ENCODE results near the gene VWA3A. TPM values are rescaled to one million over a fixed set of nuclear protein-coding genes. Genes with fewer than 3 reads are reported as not detected.

VWA3A gene
- total RNA-seq, 3 donors from 2014 or later (not counting 1 experiment from before 2014, with no cell fraction given) = 0.28 to 0.39 (median 0.35) TPM

DNA sequence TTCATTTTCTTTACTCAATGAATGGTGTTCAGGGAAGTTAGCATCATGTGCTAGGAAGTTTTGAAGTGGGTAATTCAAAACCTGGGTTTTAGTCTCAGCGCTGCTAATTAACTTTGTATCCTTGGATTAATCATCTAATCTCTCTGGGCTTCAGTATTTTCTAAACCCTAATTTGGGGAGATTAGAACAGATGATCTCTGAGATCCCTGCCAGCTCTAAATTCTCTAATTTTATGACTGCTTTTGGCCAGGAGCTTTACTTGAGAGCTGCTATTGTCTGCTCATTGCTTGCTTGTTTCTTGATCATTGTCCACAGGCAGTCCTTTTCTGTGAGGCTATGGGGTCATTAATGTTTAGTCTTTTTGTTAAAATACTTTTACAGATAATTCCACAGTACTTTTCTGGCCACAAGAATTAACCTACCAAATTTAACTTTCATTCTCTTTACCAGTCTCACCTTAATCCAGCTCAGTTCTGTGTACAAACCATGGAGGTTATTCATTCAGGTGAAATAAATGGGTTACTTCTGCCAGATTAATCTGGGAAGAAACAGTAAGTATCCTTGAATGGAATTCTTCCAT lies 28.4 kb upstream of the VWA3A start:
- Histone ChIP-seq H3K27me3 (ENCODE audit: control insufficient read depth, insufficient read depth, low read length) (no peaks in the 10 kb centered on the region), H3K4me3 (ENCODE audit: low read length) (no peak overlapping the region), H3K36me3 (ENCODE audit: control insufficient read depth, insufficient read depth, low read length) (peaks cover 2% of the 10 kb centered on the region), H3K9me3 (ENCODE audit: control insufficient read depth, insufficient read depth, low read length) (peaks cover 2% of the 10 kb centered on the region), H3K4me1 (ENCODE audit: control insufficient read depth, insufficient read depth, low read length) (no peaks in the 10 kb centered on the region), H3K27ac (ENCODE audit: low read length) (no peak overlapping the region)
- intact Hi-C loops (cut with micrococcal nuclease) = no loop called here
- no peak overlapping the region for H3K4me3 Mint-ChIP-seq
- WGBS (ENCODE audit: insufficient coverage) = 100% methylated on average over 1 of the region's 1 CpG
- peaks cover 5 to 7% of the 10 kb centered on the region in 2 donors for H3K4me1 Mint-ChIP-seq
- no peaks in the 10 kb centered on the region for H3K27me3 Mint-ChIP-seq (ENCODE audit: low read depth in 2 of 2)
- H3K9me3 Mint-ChIP-seq = no peaks in the 10 kb centered on the region
- no peaks in the 10 kb centered on the region for H3K36me3 Mint-ChIP-seq
- no peak overlapping the region for H3K27ac Mint-ChIP-seq
- DNase-seq (no peak), ATAC-seq (no peak)
- TF ChIP-seq, protein P1, sequence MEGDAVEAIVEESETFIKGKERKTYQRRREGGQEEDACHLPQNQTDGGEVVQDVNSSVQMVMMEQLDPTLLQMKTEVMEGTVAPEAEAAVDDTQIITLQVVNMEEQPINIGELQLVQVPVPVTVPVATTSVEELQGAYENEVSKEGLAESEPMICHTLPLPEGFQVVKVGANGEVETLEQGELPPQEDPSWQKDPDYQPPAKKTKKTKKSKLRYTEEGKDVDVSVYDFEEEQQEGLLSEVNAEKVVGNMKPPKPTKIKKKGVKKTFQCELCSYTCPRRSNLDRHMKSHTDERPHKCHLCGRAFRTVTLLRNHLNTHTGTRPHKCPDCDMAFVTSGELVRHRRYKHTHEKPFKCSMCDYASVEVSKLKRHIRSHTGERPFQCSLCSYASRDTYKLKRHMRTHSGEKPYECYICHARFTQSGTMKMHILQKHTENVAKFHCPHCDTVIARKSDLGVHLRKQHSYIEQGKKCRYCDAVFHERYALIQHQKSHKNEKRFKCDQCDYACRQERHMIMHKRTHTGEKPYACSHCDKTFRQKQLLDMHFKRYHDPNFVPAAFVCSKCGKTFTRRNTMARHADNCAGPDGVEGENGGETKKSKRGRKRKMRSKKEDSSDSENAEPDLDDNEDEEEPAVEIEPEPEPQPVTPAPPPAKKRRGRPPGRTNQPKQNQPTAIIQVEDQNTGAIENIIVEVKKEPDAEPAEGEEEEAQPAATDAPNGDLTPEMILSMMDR (IDR thresholded peaks at IDR 0.05) = no peak

DNA sequence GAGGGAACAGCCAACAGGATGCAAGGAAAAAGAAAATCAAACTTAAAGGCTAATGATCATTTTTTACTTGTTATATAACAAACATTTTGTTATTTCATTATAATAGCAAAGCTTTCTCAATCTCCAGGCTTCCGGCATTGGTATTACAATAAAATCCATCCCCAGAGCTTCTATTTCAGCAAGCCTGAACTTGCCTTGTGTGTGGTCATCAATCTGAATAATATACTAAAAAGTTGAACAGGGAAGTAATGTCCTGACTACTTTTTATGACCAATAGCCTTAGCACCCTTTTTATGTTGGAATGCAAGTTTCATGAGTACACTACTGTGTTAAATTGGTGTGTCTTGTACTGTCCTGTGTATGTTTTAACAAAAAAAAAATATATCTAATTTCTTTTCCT lies 27.1 kb upstream of the VWA3A start:
- TF ChIP-seq, protein P1 (IDR thresholded peaks at IDR 0.05) = no peak
- Mint-ChIP-seq H3K4me3 (no peak overlapping the region), H3K9me3 (no peaks in the 10 kb centered on the region), H3K4me1 (no peaks in the 10 kb centered on the region), H3K27ac (no peak overlapping the region), H3K27me3 (ENCODE audit: low read depth in 2 of 2) (no peaks in the 10 kb centered on the region), H3K36me3 (no peaks in the 10 kb centered on the region)
- Histone ChIP-seq H3K9me3 (ENCODE audit: control insufficient read depth, insufficient read depth, low read length) (peaks cover 2% of the 10 kb centered on the region), H3K27me3 (ENCODE audit: control insufficient read depth, insufficient read depth, low read length) (no peaks in the 10 kb centered on the region), H3K4me1 (ENCODE audit: control insufficient read depth, insufficient read depth, low read length) (no peaks in the 10 kb centered on the region), H3K36me3 (ENCODE audit: control insufficient read depth, insufficient read depth, low read length) (peaks cover 2% of the 10 kb centered on the region), H3K4me3 (ENCODE audit: low read length) (no peak overlapping the region), H3K27ac (ENCODE audit: low read length) (no peak overlapping the region)
- DNase-seq = no peak
- intact Hi-C loops (cut with micrococcal nuclease) = no loop called here
- 100% methylated on average over 1 of the region's 1 CpG for WGBS (ENCODE audit: insufficient coverage)
- ATAC-seq = no peak

DNA sequence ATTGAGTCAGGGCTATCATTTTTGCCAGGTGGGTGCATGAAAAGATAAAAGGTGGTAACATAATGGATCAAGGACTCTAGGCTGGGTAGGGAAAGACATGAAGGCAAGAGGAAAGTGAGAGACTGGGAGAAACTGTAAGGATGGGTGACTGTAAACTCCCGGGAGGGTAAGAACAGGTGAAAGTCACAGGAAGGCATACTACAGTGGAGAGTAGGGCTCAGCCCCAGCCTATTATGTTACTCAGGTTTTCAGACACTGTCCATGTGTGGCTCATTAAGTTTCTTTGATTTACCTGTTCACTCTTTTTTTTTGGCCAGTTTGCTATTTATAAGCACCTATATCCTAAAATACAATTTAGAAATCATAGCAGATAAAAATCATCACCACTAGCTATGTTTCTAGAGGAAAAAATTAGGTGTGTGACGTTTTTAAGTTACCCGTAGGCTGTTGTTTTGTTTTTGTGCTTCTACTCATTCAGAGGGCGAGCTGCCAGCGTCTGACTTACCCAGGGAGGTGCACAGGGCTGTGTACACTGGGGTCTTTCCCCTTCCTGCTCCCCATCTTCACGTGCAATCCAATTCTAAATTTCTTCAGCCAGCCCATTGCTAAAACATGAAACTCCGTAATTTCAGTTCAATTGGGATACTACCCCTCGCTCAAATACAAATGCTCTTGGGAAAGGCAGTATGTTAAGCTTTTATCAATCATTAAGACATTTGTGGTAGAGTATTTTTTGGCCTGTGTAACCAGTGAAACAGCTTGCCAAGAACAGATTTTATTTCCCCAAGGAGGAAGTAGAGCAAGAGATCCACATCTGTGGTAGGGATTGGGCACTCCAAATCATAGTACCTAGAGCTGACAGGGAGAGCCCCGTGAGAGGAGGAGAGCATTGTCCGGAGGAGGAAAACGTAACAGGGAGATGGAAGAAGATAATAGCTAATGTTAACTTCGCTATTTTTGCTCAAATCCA lies 21.7 kb upstream of the VWA3A start:
- DNase-seq (no peak), ATAC-seq (no peak)
- no peaks in the 10 kb centered on the region for H3K27me3 ChIP-seq (ENCODE audit: control insufficient read depth, insufficient read depth, low read length)
- H3K36me3 Mint-ChIP-seq = no peaks in the 10 kb centered on the region
- no peak overlapping the region for H3K4me3 Mint-ChIP-seq
- no peaks in the 10 kb centered on the region for H3K4me1 ChIP-seq (ENCODE audit: control insufficient read depth, insufficient read depth, low read length)
- no peaks in the 10 kb centered on the region for H3K4me1 Mint-ChIP-seq
- intact Hi-C loops (cut with micrococcal nuclease) = no loop called here
- H3K4me3 ChIP-seq (ENCODE audit: low read length) = no peak overlapping the region
- H3K9me3 ChIP-seq (ENCODE audit: control insufficient read depth, insufficient read depth, low read length) = peaks cover 2% of the 10 kb centered on the region
- H3K27ac ChIP-seq (ENCODE audit: low read length) = no peak overlapping the region
- H3K36me3 ChIP-seq (ENCODE audit: control insufficient read depth, insufficient read depth, low read length) = peaks cover 2% of the 10 kb centered on the region
- H3K27ac Mint-ChIP-seq = no peak overlapping the region
- 82% methylated on average over 11 of the region's 12 CpGs for WGBS (ENCODE audit: insufficient coverage)
- no peaks in the 10 kb centered on the region for H3K27me3 Mint-ChIP-seq (ENCODE audit: low read depth in 2 of 2)
- TF ChIP-seq, protein P1 (IDR thresholded peaks at IDR 0.05) = no peak
- no peaks in the 10 kb centered on the region for H3K9me3 Mint-ChIP-seq

Measured in natural killer cell (primary cell).